A673 (cell line): ENCODE results near the gene PATJ.

ENCODE experiments used
- EZH2 ChIP-seq: fragments of 200-600 bp; sonication (generic); IDR thresholded peaks from 2 replicates; pipeline ENCODE4 v1.6.1; 2017; ENCODE audit warnings: borderline replicate concordance, low read depth, mild to moderate bottlenecking, mixed read lengths, antibody characterized with exemption, low read length; ENCODE audit not compliant: poor library complexity, severe bottlenecking
- TF ChIP-seq, protein P1 (sequence below): fragments of 300-800, 200-600 bp; sonication (generic); conservative IDR thresholded peaks from 2 replicates; pipeline ENCODE4 v1.5.1; 2017; ENCODE audit warnings: low read depth, mild to moderate bottlenecking, antibody characterized with exemption, low read length, moderate library complexity, mixed read lengths

DNA sequence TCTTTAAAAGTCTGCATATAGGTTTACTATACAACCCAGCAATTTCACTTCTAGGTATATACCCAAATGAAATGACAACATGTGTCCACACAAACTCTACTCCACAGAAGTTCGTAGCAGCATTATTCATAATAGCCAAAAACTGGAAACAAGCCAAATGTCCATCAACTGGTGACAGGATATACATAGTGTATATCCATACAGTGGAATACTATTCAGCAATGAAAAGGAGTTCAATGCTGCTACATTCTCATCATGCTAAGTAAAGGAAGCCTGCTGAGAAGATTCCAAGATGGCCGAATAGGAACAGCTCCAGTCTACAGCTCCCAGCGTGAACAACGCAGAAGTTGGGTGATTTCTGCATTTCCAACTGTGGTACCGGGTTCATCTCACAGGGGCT lies 200.6 kb downstream of the PATJ start:
- TF ChIP-seq, protein P1, sequence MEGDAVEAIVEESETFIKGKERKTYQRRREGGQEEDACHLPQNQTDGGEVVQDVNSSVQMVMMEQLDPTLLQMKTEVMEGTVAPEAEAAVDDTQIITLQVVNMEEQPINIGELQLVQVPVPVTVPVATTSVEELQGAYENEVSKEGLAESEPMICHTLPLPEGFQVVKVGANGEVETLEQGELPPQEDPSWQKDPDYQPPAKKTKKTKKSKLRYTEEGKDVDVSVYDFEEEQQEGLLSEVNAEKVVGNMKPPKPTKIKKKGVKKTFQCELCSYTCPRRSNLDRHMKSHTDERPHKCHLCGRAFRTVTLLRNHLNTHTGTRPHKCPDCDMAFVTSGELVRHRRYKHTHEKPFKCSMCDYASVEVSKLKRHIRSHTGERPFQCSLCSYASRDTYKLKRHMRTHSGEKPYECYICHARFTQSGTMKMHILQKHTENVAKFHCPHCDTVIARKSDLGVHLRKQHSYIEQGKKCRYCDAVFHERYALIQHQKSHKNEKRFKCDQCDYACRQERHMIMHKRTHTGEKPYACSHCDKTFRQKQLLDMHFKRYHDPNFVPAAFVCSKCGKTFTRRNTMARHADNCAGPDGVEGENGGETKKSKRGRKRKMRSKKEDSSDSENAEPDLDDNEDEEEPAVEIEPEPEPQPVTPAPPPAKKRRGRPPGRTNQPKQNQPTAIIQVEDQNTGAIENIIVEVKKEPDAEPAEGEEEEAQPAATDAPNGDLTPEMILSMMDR, result no peak
- TF ChIP-seq EZH2, result no peak
